HG02981 (cell line): Measurements from ENCODE around the gene RYR2.

Experiments used
- ATAC-seq: cut with Tn5 transposase; IDR thresholded peaks from one replicate; pipeline ENCODE4 v1.9.1; 2021; ENCODE audit warnings: mild to moderate bottlenecking, moderate library complexity; ENCODE audit not compliant: unreplicated experiment

The RYR2 gene

DNA sequence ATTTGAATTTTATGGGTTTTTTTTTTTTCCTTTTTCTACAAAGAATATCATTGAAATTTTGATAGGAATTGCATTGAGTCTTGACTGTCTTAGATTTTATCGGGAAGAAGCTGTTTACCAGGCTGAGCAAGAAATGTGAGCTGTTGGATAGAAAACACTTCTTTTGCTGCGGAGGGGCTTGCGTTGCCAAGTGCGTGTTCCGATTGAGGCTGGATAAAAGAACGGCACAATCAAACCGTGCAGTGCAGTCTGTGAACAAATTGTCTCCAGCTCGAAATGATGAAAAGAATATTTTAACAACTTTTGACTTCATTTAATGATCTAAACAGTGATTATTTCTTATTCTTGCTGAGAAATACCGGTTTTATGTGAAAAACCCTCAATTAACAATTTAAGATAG is 149.4 kb downstream of the RYR2 start:
- ATAC-seq = no peak

DNA sequence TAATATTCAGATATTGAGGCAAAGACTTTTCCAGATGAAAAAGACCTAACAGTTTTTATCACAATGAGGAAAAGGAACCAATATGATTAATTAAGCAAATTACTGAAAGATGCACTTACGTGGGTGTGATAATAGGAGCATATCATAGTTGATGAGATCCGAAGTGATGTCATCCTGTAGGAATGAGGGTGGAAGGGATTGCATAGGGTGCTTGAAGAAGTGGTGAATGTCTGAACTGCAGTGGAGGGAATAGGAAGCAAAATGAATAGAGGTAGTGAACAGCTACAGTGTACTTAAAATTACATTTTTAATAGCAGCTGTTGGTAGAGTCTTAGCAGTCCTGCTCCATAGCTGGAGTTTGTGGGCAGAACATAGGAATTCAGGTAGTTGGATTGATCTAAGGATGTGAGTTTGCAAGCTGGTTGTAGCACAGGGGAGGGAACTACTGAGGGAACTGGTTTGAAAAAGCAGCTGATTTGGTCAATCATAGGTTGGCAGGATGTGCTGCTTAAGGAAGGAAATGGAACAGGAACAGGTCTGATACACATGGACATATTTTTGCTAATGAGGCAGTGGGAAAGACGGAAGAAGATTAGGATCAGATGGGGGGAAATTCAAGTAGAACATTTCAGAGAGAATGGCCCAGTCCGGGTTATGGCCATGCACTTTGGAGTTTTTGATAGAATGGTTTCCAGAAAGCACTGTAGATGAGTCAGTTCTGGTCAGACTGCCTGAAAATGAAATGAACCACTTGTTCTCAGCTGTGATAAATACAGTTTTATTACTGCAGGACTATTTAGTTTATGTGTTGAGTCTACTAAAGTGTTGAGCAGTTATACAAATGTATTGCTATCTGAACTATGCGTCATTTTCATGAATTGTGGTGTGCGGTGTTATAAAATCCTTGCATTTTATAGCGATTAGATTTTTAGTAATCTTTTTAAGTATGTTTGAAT is 155.8 kb downstream of the RYR2 start:
- ATAC-seq = no peak

DNA sequence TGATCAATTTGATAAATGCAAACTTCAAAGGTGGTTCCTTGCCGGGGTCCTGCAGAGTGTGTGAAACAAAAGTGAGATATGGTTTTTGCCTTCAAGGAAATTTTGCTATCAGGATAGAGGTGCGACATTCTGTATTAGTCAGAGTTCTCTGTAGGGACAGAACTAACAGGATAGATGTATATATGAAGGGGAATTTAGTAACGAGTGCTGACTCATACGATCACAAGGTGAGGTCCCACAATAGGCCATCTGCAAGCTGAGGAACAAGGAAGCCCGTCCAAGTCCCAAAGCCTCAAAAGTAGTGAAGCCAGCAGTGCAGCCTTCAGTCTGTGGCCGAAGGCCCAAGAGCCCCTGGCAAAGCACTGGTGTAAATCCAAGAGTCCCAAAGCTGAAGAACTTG is 157.0 kb downstream of the RYR2 start:
- ATAC-seq = no peak

DNA sequence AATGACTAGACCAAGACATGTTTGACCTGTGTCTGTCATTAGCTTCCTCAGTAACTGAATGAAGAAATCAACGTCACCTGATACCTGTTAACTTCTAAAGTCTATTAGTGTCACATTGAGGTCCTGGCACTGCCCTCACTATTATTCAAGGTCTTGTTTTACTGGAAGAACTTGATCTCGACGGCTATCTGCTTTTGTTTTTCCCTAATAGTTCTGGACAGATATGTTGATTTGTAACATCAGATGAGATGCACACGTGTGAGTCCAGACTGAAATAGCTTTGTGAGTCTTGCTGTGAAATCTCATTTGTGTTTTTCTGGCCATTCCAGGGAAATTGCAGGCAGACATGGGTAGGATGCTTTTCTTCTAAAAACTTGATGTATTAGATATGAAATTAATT is 159.2 kb downstream of the RYR2 start:
- no peak for ATAC-seq

DNA sequence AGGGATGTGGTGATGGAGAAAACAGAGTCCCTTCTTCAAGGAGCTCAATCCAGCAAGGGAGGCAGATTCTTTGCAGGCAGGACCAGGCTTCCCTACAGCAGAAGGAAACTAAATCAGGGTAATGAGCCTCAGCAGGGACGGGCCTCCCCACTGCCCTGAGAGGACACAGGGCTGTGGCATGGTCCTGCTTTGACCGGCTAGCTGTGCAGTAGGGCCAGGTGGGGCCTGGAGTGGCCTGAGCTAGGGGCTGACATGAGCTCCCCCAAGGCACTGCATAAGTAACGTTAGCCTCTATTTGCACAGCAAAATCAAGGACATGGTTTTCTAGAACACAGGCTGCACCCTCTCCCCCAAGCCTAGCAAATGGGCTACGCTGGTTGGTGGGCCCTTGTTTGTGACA is 162.9 kb downstream of the RYR2 start:
- ATAC-seq = no peak

DNA sequence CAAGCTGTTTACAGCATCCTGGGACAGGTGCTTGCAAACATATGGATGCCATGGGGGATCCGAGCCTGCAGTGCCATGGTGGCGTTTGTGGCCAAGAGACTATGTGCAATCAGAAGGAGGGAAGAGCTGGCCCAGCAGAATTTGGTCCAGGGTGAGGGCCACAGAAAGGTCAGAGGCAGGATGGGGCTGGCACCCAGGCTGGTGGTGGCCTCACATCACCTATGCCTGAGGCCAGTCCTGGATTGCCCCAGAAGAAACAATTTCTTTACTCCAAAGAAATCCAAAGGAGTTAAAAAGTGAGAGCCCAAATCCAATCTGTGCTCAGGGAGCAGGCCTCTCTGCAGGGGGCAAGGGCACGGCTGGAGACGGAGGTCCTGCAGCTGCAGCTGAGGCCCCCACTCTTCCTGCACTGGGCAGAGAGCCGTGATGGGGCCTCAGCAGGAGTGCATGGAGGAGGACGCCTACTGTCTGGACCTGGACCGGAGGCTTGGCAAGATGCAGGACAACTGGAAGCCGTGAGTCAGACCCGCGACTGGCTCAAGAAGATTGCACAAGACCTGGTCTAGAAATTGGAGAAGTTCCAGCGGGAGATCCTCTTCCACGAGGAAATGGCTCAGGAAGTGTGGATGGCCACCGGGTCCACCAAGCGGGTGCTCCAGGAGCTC is 163.5 kb downstream of the RYR2 start:
- ATAC-seq = no peak

DNA sequence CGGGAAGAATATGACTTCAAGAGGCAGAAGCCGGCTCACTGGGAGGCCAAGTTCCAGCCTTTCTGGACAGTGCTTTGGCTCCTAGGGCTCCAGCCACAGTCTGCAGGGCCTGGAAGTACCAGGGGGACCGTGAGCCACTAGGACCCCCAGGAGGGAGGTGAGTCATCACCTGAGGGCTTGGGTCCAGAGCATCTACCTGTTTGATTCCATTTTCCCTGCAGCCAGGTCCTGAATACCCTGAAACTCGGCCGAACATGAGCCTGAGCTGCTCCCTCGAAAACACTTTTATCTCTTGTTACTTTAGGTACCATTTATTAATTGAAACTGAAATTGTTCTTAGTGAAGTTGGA is 164.1 kb downstream of the RYR2 start:
- no peak for ATAC-seq

DNA sequence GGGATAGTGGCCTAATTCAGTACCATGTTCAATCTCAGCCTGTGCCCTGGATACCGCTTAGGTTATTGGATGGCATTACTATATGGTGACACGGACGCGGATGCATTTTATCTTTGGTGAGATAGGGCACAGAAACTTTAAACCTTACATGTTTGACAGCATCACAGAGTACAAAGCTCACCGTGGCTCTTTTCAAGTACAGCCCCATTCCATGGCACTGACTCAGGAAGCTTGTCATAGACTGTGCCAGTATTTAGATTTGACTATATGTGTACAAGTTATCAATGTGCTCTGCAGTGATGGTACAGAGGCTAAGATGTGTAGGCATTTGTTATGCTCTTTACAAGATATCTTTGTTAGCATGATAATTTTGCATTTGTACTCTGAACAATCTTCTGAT is 169.0 kb downstream of the RYR2 start:
- ATAC-seq = no peak

DNA sequence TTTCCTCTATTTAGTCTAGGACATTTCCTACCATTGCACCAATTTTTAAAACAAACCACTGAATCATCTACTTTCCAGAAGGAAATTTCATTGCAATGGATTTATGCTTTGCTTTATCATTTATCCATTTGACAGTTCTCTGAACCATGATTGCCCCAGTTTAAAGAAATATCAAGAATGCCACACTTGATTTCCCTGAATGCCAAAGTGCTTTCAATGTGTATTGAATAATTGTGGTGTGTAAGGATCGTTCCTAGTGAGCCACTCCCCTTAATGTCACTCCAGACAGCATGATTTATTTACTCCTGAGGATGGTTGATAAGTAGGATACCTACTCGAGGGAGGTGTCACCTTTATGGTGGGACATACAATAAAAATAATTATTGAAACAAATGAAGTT is 169.6 kb downstream of the RYR2 start:
- no peak for ATAC-seq

DNA sequence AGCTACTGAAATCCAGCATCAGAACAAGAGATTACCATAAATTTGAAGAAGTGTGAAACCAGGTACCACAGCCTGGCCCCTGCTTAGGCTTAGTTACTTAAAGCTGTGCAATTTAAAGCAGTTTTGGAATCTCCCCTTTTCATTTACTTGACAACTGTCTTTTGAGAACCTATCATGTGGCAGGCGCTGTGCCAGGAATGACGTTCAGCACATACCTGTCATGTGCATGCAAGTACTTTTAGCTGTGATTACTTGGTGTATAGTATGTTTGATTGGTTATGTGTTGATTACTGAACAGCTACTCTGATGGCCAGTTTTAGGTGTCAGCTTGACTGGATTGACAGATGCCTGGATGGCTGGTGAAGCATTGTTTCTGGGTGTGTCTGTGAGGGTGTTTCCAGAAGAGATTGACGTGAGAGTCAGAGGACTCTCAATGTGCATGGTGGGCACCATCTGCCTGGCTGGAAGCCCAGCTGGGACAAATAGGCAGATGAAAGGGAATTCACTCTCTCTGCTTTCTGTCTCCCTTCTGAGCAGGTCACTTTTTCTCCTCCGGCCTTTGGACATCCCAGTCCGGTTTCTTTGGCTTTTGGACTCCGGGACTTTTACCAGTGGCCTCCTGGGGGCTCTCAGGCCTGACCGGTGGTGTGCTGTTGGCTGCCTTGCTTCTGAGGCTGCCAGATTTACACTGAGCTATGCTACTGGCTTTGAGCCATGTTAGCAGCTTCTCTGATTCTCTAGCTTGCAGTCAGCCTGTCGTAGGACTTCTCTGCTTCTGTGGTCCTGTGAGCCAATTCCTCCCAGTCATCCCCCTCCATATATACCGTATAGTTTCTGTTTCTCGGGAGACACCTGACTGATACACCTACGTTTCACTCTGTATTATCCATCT is 178.0 kb downstream of the RYR2 start:
- ATAC-seq = no peak

DNA sequence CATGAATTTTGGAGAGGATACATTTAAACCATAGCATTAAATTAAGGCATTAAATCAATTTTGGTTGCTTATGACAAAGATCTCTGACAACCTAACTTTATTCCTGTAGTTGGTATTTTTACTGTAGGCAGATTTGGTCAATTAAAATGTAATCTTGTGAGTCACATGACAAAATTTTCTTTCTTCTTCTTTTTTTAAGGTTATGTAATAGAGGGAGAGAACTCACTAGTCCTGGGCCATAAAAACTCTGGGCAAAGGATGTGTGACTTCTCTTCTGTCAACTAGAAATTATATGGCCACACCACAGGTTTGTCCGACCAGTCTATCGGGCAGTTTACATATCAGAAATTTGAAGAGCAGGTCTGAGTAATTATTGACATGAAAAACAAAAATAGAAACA is 181.4 kb downstream of the RYR2 start:
- no peak for ATAC-seq

DNA sequence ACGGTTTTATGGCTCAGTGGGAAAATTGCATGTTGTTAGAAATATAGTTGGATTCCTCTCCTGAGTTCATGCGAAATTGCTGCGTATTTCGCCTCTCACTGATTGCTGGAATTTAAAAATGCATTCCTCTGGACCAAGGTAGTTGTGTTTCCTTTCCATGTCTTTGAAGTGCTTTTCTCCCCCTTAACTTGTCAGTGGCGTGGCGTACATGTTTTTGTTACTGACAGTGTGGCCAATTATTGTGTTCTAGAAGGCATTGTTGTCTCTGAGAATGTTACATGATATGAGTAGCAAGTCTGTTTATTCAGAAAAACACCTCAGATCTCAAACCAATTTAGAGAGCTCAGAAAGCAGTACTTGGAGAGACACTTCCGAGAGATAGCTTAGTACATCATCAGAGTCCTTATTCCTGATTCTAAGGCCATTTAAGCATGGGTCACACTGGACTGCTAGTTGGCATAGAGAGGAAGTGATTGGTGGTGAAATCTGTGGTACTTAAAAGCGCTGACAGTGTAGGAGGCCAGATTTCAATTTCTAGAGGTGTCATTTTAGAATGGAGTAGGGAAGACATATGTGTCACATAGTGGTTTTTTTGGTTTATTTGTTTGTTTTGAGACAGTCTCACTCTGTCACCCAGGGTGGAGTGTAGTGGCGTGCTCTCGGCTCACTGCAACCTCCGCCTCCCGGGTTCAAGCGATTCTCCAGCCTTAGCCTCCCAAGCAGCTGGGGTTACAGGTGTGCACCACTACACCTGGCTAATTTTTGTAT is 184.4 kb downstream of the RYR2 start:
- ATAC-seq = no peak

DNA sequence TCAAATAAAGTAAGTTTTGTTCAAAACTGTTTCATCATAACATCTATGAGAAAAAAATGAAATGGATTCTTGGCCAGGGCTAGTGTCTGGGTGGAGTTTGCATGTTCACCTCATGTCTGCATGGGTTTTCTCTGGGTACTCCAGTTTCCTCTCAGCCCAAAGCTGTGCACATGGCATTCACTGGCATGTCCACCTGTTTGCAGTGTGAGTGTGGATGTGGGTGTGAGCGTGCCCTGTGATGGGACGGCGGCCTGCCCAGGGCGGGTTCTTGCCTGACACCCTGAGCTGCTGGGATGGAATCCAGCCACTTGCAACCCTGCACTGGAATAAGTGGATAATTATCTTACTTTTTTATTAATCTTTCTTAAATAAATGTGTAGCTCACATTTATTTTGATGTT is 185.5 kb downstream of the RYR2 start:
- no peak for ATAC-seq

DNA sequence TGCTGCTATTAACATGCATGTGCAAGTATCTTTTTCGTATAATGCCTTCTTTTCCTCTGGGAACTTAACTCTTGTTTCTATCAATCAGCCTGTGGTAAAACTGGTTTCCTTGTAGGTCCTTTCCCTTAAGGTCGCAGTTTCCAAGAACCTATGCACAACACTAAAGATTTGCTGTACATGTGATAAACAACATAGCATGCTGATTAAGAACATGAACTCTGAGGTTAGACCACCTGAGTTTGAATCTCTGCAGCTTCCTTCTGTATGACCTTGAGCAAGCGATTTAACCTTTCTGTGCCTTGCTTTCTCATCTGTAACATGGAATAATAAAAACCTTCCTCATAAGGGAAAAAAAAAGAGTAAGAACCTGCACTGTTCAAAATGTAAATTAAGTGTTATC is 186.4 kb downstream of the RYR2 start:
- ATAC-seq = no peak

DNA sequence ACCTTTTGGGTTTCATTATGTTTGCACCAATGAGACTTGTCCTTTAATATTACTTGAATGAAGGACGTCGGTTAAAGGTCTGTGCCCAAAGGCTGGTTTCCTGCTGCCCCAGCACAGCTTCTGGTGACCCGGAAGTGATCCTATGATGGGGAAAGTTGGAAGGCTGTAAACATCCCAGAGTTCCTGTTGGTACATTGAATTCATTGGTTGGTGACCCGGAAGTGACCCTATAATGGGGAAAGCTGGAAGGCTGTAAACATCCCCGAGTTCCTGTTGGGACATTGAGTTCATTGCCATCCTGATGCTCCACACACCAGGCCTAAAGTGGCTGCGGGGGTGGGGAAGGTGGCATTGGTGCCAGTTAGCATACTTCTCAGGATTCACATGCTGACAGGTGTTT is 187.3 kb downstream of the RYR2 start:
- ATAC-seq = no peak

DNA sequence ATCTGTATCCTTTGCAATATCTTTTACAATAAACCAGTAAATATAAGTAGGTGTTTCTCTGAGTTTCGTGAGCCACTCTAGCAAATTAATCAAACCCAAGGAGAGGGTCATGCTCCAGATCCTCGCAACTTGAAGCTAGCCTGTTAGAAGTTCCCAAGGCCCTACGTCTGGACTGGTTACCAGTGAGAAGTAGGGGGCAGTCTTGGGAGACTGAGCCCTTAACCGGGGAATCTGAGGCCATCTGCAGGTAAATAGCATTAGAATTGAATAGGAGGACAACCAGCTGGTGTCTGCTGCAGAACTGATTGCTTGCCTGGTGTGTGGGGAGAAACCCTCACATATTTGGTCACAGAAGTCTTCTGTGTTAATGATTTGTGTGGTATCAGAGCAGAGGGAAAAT is 190.5 kb downstream of the RYR2 start:
- ATAC-seq = no peak

DNA sequence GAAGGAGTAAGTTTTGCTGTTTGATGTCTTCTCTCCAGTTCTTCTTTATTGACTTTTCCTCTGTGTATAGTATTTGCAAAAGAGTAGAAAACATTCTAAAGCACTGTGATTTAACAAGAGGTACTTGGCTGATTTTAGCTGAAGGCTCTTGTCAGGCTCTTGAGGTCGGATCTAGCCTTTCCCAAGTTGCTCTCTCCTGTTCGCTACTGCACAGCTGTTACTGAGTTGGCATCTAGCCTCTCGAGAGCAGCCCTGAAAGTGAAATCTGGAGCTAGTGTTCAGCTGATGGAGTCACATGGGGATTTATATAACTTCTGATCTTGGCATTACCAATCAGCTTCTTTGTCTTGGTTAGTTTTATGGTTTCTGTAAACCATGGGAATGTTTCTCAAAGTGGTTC is 193.1 kb downstream of the RYR2 start:
- ATAC-seq = no peak

DNA sequence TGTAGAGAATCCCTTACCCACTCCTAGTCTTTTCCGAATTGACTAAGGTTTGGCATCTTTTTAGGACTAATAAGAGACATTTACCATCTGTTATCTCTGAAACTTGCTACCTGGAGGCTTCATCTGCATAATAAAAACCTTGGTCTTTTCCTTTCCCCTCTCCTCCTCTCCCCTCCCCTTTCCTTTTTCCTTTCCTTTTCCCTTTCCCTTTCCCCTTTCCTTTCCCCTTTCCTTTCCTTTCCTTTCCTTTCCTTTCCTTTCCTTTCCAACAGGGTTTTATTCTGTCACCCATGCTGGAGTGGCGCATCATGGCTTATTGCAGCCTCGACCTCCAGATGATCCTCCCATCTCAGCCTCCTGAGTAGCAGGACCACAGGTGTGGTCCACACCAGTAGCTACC is 195.7 kb downstream of the RYR2 start:
- no peak for ATAC-seq

DNA sequence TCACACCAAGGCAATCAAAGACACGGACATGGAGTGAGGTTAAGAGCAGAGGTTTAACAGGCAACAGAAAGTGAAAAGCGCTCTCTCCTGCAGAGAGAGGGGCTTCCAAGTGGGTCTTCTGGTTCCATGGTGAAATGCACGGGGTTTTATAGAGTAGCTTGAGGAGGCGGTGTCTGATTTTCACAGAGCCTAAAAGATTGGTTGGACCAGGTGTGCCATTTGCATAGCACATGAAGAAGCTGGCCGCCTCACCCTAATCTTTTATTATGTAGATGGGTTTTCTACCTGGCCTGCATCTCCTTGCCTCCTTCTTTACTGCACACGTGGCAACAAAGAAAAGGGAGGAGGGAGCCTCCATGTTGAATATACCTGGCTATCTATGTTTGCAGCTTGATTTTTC is 197.3 kb downstream of the RYR2 start:
- no peak for ATAC-seq

DNA sequence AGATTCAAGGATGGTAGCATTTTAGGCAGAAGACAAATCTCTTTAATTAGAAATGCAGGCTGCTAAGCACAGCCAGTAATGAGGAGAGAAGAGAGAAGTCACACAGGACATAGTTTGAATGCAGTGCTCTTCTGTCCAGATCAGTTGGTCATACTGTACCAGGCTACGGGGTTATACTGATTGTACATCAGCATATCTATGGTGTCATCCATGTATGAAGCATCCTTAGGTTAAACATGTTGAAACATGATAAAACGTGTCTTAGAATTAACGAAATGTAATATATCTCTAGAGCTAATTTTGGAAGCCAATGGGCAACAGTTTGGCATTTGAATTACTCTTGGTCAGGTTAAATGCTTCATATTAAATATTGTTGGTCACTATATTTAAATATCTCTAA is 199.1 kb downstream of the RYR2 start:
- no peak for ATAC-seq

DNA sequence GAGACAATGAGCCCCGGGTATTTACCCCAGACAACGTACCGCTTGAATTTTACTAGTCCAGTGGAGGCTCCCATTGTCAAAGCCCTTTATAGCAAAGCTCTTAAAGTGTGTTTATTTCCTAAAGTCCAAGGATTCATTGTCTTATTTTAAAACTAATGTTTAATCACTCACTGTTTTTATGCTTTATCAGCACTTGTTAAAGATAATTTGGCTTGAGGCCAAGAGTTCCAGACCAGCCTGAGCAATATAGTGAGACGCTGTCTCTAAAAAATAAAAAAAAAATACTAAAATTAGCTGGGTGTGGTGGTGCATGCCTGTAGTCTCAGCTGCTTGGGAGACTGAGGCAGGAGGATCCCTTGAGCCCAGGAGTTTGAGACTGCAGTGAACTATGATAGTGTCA is 202.8 kb downstream of the RYR2 start:
- no peak for ATAC-seq
